Measurements from ENCODE around the gene ITPRID1.

DNA sequence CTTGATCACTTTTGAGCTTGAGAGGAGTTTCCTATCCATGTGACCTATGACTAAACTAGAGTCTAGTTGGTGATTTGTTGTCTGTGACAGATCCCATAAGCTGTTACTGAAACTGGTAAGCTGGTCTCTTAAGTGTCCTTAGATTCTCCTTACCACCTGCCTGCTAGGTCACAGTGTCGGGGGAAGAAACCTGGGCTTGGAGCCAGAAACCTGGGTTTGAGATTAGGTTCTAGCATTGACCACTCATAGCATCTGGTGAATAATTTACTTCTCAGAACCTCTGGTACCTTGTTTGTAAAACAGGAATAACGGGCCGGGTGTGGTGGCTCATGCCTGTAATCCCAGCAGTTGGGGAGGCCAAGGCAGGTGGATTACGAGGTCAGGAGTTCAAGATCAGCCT is 21.8 kb upstream of the ITPRID1 start:
- TF ChIP-seq EZH2 (IDR thresholded peaks at IDR 0.05; ENCODE audit: insufficient read depth, poor library complexity, severe bottlenecking) (no peak), EZH2phosphoT487 (IDR thresholded peaks at IDR 0.05; ENCODE audit: insufficient read depth, low read depth) (no peak)

All from GM23248 (cell line).